Nephron (organoid): ENCODE measurements around the gene ARHGAP33.

Experiments
- H3K27ac Mint-ChIP-seq, 3 experiments: 2 replicates each; pipeline ENCODE4 v1.8.0; 2020; ENCODE audit warnings: mixed read lengths in 3 of 3, mild to moderate bottlenecking in 2 of 3, moderate library complexity in 1 of 3
- H3K27me3 Mint-ChIP-seq: 2 replicates; pipeline ENCODE4 v1.8.0; 2021; ENCODE audit warnings: low read depth, mild to moderate bottlenecking, moderate library complexity, mixed read lengths
- H3K36me3 Mint-ChIP-seq: 2 replicates; pipeline ENCODE4 v1.8.0; 2020; ENCODE audit warnings: low read depth, mixed read lengths
- H3K4me1 Mint-ChIP-seq: 2 replicates; pipeline ENCODE4 v1.8.0; 2020; ENCODE audit warnings: mixed read lengths
- H3K4me3 Mint-ChIP-seq, 3 experiments: 2 replicates each; pipeline ENCODE4 v1.8.0; 2020; ENCODE audit warnings: mild to moderate bottlenecking in 3 of 3, mixed read lengths in 3 of 3, moderate library complexity in 2 of 3
- H3K9me3 Mint-ChIP-seq: 2 replicates; pipeline ENCODE4 v1.8.0; 2020; ENCODE audit warnings: mixed read lengths
- CTCF ChIP-seq, 3 experiments: fragments of 200-600 bp; sonication (generic); IDR thresholded peaks; one replicate each; pipeline ENCODE4 v1.5.0; 2021; ENCODE audit warnings: antibody characterized with exemption in 3 of 3; ENCODE audit not compliant: unreplicated experiment in 3 of 3

The ARHGAP33 gene, protein sequence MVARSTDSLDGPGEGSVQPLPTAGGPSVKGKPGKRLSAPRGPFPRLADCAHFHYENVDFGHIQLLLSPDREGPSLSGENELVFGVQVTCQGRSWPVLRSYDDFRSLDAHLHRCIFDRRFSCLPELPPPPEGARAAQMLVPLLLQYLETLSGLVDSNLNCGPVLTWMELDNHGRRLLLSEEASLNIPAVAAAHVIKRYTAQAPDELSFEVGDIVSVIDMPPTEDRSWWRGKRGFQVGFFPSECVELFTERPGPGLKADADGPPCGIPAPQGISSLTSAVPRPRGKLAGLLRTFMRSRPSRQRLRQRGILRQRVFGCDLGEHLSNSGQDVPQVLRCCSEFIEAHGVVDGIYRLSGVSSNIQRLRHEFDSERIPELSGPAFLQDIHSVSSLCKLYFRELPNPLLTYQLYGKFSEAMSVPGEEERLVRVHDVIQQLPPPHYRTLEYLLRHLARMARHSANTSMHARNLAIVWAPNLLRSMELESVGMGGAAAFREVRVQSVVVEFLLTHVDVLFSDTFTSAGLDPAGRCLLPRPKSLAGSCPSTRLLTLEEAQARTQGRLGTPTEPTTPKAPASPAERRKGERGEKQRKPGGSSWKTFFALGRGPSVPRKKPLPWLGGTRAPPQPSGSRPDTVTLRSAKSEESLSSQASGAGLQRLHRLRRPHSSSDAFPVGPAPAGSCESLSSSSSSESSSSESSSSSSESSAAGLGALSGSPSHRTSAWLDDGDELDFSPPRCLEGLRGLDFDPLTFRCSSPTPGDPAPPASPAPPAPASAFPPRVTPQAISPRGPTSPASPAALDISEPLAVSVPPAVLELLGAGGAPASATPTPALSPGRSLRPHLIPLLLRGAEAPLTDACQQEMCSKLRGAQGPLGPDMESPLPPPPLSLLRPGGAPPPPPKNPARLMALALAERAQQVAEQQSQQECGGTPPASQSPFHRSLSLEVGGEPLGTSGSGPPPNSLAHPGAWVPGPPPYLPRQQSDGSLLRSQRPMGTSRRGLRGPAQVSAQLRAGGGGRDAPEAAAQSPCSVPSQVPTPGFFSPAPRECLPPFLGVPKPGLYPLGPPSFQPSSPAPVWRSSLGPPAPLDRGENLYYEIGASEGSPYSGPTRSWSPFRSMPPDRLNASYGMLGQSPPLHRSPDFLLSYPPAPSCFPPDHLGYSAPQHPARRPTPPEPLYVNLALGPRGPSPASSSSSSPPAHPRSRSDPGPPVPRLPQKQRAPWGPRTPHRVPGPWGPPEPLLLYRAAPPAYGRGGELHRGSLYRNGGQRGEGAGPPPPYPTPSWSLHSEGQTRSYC

DNA sequence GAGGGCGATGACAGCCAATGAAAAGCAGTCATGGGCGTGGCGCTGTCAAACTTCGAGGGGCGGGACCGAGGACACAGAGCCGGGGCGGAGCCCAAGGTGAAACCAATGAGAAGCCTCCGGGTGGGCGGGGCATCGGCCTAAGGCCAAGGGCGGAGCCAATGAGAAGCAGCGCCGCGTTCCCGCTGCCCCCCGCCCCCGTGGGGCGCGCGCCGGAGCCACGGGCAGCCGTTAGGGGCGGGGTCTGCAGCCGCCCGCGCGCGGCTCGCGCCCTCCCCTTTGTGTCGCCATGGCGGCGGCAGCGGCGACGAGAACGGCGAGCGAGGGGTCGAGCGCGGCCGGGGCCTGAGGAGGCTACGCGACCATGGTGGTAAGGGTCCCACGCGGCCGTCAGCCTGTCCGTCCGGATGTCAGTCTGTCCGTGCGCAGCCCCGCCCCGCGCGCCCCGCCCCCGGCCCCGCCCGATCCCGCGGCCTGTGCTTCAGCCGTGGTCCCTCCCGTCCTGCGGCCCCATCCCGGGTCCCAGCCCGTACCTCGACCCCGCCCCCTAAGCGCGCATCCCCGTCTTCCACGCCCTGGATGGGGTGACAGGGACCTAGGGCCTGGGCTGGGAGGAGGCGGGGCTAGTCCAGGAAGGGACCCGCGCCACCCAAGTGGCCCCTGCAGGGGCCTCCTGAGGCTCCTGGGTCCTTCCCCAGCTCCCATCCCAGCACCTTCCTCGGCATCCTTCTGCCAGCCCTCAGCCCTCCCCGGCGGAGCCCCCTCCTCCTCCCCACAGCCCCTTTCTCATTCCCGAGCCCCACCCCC lies at the start of gene ARHGAP33:
ARHGAP33 (plus strand) TSS at position 267 of the 804 bp plus-strand sequence; CDS start at position 362, 95 bp downstream.
- H3K4me1 Mint-ChIP-seq = peaks cover 27% of the 10 kb centered on the region
- peaks cover 12% of the 10 kb centered on the region for H3K36me3 Mint-ChIP-seq
- peak within 1 kb of the TSS; percentile 89 to 94 (median 92) for H3K4me3 Mint-ChIP-seq
- no peaks in the 10 kb centered on the region for H3K27me3 Mint-ChIP-seq
- TF ChIP-seq CTCF (IDR thresholded peaks at IDR 0.05; ENCODE audit: unreplicated experiment in 3 of 3) = no peak
- no peaks in the 10 kb centered on the region for H3K9me3 Mint-ChIP-seq
- H3K27ac Mint-ChIP-seq = peak within 1 kb of the TSS; percentile 43 to 62 (median 48)

DNA sequence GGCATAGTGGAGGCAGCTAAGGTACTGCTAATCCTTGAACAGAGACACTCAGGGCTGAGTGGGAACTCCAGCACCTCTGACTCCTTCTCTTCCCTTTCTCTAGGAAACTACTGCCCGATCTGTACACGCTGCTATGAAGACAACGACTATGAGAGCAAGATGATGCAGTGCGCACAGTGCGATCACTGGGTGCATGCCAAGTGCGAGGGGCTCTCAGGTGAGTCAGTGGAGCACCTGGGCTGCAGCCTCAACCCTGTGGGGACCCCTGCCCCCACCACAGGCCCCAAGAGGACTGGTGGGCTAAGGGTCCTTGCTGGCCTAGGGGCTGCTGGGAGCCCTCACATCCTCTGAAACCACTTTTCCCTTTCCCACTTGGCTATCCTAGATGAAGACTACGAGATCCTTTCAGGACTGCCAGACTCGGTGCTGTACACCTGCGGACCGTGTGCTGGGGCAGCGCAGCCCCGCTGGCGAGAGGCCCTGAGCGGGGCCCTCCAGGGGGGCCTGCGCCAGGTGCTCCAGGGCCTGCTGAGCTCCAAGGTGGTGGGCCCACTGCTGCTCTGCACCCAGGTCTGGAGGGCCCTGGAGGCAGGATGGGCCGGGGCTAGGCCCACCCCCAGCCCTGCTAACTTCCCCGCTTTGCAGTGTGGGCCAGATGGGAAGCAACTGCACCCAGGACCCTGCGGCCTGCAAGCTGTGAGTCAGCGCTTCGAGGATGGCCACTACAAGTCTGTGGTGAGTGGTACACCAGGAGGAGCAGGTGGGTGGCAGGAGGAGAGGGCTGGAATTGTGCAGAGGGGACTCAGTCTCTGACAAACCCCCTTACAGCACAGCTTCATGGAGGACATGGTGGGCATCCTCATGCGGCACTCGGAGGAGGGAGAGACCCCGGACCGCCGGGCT lies 48.1 kb upstream of the ARHGAP33 start:
- peaks cover 70% of the 10 kb centered on the region for H3K36me3 Mint-ChIP-seq
- no peak for TF ChIP-seq CTCF (IDR thresholded peaks at IDR 0.05; ENCODE audit: unreplicated experiment in 3 of 3)
- H3K27ac Mint-ChIP-seq = no peak overlapping the region
- no peak overlapping the region for H3K4me3 Mint-ChIP-seq
- no peaks in the 10 kb centered on the region for H3K4me1 Mint-ChIP-seq
- H3K27me3 Mint-ChIP-seq = no peaks in the 10 kb centered on the region
- H3K9me3 Mint-ChIP-seq = no peaks in the 10 kb centered on the region

- Mint-ChIP-seq H3K36me3 (peaks cover 65% of the 10 kb centered on the region), H3K27ac (no peak overlapping the region), H3K9me3 (no peaks in the 10 kb centered on the region), H3K4me1 (no peaks in the 10 kb centered on the region), H3K27me3 (no peaks in the 10 kb centered on the region), H3K4me3 (no peak overlapping the region)
- no peak for TF ChIP-seq CTCF (IDR thresholded peaks at IDR 0.05; ENCODE audit: unreplicated experiment in 3 of 3)
Measured at GRCh38 chr19:35727956-35728706, 47.2 kb upstream of the ARHGAP33 start.

DNA sequence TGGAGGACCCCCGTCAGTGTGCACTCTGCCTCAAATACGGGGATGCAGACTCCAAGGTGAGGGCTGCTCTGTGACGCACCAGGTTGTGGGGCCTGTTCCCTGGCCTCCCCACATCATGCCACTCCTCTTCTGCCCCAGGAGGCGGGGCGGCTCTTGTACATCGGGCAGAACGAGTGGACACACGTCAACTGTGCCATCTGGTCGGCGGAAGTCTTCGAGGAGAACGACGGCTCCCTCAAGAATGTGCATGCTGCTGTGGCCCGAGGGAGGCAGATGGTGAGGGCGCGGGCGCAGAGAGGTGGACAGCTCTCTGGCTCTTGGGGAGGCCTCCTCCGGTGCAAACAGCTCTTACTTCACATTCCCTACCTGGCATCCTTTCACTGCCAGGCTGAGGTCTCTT lies 46.3 kb upstream of the ARHGAP33 start:
- H3K4me3 Mint-ChIP-seq = no peak overlapping the region
- no peaks in the 10 kb centered on the region for H3K9me3 Mint-ChIP-seq
- no peaks in the 10 kb centered on the region for H3K4me1 Mint-ChIP-seq
- H3K36me3 Mint-ChIP-seq = peaks cover 59% of the 10 kb centered on the region
- H3K27me3 Mint-ChIP-seq = no peaks in the 10 kb centered on the region
- TF ChIP-seq CTCF (IDR thresholded peaks at IDR 0.05; ENCODE audit: unreplicated experiment in 3 of 3) = no peak
- H3K27ac Mint-ChIP-seq = no peak overlapping the region
